HepG2 (cell line): Measurements from ENCODE around the gene FAM131A. TPM values are rescaled to one million over a fixed set of nuclear protein-coding genes. Genes with fewer than 3 reads are reported as not detected.

Source experiments
- AKAP8 ChIP-seq: sonication (generic); formaldehyde crosslinking; IDR thresholded peaks from 2 replicates; pipeline ENCODE4 v1.5.1; 2020; ENCODE audit warnings: mild to moderate bottlenecking, missing genetic modification reagents
- GLI4 ChIP-seq: sonication (generic); formaldehyde crosslinking; IDR thresholded peaks from 2 replicates; pipeline ENCODE4 v1.5.1; 2020; ENCODE audit warnings: missing genetic modification reagents, mild to moderate bottlenecking, moderate library complexity, borderline replicate concordance
- HDAC1 ChIP-seq: sonication (generic); formaldehyde crosslinking; IDR thresholded peaks from 2 replicates; pipeline ENCODE4 v1.5.1; 2020; ENCODE audit warnings: mild to moderate bottlenecking, missing genetic modification reagents
- HOXA7 ChIP-seq: sonication (generic); formaldehyde crosslinking; IDR thresholded peaks from 2 replicates; pipeline ENCODE4 v1.8.1; 2022; ENCODE audit warnings: mild to moderate bottlenecking, missing genetic modification reagents, moderate library complexity
- NCOR1 ChIP-seq: fragments of 200-600 bp; sonication (generic); IDR thresholded peaks from 2 replicates; pipeline ENCODE4 v1.7.0; 2017; ENCODE audit warnings: antibody characterized with exemption, low read length, borderline replicate concordance
- PHF5A ChIP-seq: IDR thresholded peaks from one replicate; pipeline ENCODE4 v1.6.1; 2018; ENCODE audit warnings: low read depth, missing genetic modification reagents; ENCODE audit not compliant: unreplicated experiment
- POLR2AphosphoS2 ChIP-seq: IDR thresholded peaks from 2 replicates; pipeline ENCODE4 v1.6.1; 2011; ENCODE audit warnings: low read depth, low read length, improper control_type of control experiment
- SPEN ChIP-seq: sonication (generic); formaldehyde crosslinking; IDR thresholded peaks from 2 replicates; pipeline ENCODE4 v1.5.1; 2020; ENCODE audit warnings: low read depth, mild to moderate bottlenecking, missing genetic modification reagents
- THAP11 ChIP-seq: IDR thresholded peaks from 2 replicates; pipeline ENCODE4 v1.6.1; 2016; ENCODE audit warnings: missing biosample characterization, missing genetic modification reagents
- YY1 ChIP-seq: IDR thresholded peaks from 2 replicates; pipeline ENCODE4 v1.6.1; 2011; ENCODE audit warnings: low read length, low read depth, moderate library complexity, mild to moderate bottlenecking; ENCODE audit not compliant: insufficient read depth, insufficient replicate concordance
- ZFP90 ChIP-seq: sonication (generic); formaldehyde crosslinking; IDR thresholded peaks from 2 replicates; pipeline ENCODE4 v1.8.0; 2022; ENCODE audit warnings: missing genetic modification reagents, mild to moderate bottlenecking, inconsistent platforms, borderline replicate concordance
- ZNF224 ChIP-seq: sonication (generic); formaldehyde crosslinking; IDR thresholded peaks from 2 replicates; pipeline ENCODE4 v1.5.0; 2020; ENCODE audit warnings: mild to moderate bottlenecking, missing genetic modification reagents
- ZNF891 ChIP-seq: sonication (generic); formaldehyde crosslinking; IDR thresholded peaks from 2 replicates; pipeline ENCODE4 v1.5.0; 2020; ENCODE audit warnings: mild to moderate bottlenecking, missing genetic modification reagents
- polyA plus RNA-seq, 8 experiments: library from polyadenylated mRNA; depleted of rRNA in 3 of 8; stranded (reverse) in 7 of 8; unstranded in 1 of 8; fragments of >200 nt; fragmentation: Illumina TruSeq in 4 of 8; extraction: Trizol in 4 of 8; gene quantifications; 2 replicates each; pipeline versions ENCODE4 v1.2.1 to v1.2.3, GENCODE V29; 2011 to 2016; ENCODE audit warnings: low read depth in 4 of 8, missing spikeins in 1 of 8, mixed read lengths in 1 of 8; ENCODE audit not compliant: insufficient read depth in 1 of 8
- total RNA-seq, 5 experiments: library from RNA; depleted of rRNA; stranded (reverse); fragments of >200 nt; fragmentation: Illumina TruSeq; extraction: Trizol; gene quantifications; 2 replicates each; pipeline ENCODE4 v1.2.3, GENCODE V29; 2016; ENCODE audit warnings: low read depth in 1 of 5
- TF ChIP-seq, protein P1 (sequence below): sonication (generic); formaldehyde crosslinking; IDR thresholded peaks from 2 replicates; pipeline ENCODE4 v1.8.0; 2022; ENCODE audit warnings: mild to moderate bottlenecking, missing genetic modification reagents, moderate library complexity
- TF ChIP-seq, protein P2 (sequence below): sonication (generic); formaldehyde crosslinking; IDR thresholded peaks from 2 replicates; pipeline ENCODE4 v1.8.1; 2023; ENCODE audit warnings: missing genetic modification reagents, inconsistent platforms, borderline replicate concordance
- TF ChIP-seq, protein P3 (sequence below): IDR thresholded peaks from 2 replicates; pipeline ENCODE4 v1.6.1; 2012; ENCODE audit warnings: low read depth, low read length, improper control_type of control experiment
- TF ChIP-seq, protein P4 (sequence below): sonication (generic); formaldehyde crosslinking; IDR thresholded peaks from 2 replicates; pipeline ENCODE4 v1.4.0; 2020; ENCODE audit warnings: mild to moderate bottlenecking, missing genetic modification reagents
- TF ChIP-seq, protein P5 (sequence below): sonication (generic); formaldehyde crosslinking; IDR thresholded peaks from 2 replicates; pipeline ENCODE4 v1.9.0; 2022; ENCODE audit warnings: low read depth, missing genetic modification reagents
- TF ChIP-seq, protein P6 (sequence below): IDR thresholded peaks from 2 replicates; pipeline ENCODE4 v1.6.1; 2018; ENCODE audit warnings: missing genetic modification reagents, mild to moderate bottlenecking, missing compliant biosample characterization

The FAM131A gene
- total and polyA plus RNA-seq, 2 of the 13 experiments (the other 11 are each of a cell fraction or from before 2014, with no cell fraction given) = 9.2 to 9.3 TPM

DNA sequence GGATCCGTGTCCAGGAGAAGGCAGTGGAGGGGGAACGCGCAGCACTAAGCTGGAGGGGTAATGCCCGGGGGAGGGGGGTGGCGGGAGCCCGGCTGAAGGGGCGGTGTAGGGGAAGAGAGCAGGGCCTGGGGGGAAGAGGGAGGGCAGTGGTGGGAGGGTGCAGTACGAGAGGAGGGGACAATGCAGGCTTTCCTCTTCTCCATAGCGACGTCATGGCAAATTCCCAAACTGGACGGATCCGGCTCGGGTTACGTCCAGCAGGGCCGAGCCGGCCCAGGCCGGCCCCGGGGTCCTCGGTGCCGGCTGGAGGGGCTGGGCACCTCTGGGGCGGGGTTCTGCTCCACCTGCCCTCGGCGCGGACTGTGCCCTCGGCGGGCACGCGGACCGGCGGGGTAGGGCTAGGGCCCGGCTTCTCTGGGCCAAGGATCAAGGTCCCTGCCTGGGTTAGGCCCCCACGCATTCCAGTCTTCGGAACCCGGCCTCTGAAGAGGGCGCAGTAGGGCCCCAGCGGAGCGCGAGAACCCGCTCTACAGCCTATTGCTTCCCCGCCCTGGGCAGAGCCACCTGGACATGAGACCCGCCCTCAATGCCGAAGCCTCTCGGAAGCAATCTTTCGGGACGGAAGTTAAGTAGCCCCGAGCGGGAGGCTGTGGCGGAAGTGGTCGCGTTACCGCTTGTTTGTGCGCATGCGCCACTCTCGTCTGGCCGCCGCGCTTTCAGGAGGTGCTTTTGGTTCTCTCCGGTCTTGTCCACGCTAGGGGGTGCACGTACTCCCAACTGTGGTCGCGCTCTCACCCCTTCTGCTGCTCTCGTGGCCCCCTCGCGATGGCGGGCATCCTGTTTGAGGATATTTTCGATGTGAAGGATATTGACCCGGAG is 25.5 kb downstream of the FAM131A start (continued):
- TF ChIP-seq, protein P1, sequence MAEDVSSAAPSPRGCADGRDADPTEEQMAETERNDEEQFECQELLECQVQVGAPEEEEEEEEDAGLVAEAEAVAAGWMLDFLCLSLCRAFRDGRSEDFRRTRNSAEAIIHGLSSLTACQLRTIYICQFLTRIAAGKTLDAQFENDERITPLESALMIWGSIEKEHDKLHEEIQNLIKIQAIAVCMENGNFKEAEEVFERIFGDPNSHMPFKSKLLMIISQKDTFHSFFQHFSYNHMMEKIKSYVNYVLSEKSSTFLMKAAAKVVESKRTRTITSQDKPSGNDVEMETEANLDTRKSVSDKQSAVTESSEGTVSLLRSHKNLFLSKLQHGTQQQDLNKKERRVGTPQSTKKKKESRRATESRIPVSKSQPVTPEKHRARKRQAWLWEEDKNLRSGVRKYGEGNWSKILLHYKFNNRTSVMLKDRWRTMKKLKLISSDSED = no peak
- TF ChIP-seq HOXA7 (CRISPR knock-in tag) (no peak; the same call in 1 of the 2 replicates), ZFP90 (CRISPR knock-in tag) (peak; percentile 72; the same call in 1 of the 2 replicates), PHF5A (CRISPR knock-in tag) (peak; percentile 78), THAP11 (CRISPR knock-in tag) (peak; percentile 90), HDAC1 (CRISPR knock-in tag) (peak; percentile 81), GLI4 (CRISPR knock-in tag) (no peak), NCOR1 (peak; percentile 86), AKAP8 (peak; percentile 99), ZNF891 (CRISPR knock-in tag) (no peak; the same call in 1 of the 2 replicates), ZNF224 (CRISPR knock-in tag) (peak; percentile 68; the same call in 1 of the 2 replicates), SPEN (CRISPR knock-in tag) (peak; percentile 79), YY1 (peak; percentile 27), POLR2AphosphoS2 (peak; percentile 59; the same call in 1 of the 2 replicates)
- TF ChIP-seq, protein P2, sequence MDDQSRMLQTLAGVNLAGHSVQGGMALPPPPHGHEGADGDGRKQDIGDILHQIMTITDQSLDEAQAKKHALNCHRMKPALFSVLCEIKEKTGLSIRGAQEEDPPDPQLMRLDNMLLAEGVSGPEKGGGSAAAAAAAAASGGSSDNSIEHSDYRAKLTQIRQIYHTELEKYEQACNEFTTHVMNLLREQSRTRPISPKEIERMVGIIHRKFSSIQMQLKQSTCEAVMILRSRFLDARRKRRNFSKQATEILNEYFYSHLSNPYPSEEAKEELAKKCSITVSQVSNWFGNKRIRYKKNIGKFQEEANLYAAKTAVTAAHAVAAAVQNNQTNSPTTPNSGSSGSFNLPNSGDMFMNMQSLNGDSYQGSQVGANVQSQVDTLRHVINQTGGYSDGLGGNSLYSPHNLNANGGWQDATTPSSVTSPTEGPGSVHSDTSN (CRISPR knock-in tag) = no peak; the same call in 1 of the 2 replicates
- TF ChIP-seq, protein P3, sequence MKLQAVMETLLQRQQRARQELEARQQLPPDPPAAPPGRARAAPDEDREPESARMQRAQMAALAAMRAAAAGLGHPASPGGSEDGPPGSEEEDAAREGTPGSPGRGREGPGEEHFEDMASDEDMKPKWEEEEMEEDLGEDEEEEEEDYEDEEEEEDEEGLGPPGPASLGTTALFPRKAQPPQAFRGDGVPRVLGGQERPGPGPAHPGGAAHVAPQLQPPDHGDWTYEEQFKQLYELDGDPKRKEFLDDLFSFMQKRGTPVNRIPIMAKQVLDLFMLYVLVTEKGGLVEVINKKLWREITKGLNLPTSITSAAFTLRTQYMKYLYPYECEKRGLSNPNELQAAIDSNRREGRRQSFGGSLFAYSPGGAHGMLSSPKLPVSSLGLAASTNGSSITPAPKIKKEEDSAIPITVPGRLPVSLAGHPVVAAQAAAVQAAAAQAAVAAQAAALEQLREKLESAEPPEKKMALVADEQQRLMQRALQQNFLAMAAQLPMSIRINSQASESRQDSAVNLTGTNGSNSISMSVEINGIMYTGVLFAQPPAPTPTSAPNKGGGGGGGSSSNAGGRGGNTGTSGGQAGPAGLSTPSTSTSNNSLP = no peak; the same call in 1 of the 2 replicates
- TF ChIP-seq, protein P4, sequence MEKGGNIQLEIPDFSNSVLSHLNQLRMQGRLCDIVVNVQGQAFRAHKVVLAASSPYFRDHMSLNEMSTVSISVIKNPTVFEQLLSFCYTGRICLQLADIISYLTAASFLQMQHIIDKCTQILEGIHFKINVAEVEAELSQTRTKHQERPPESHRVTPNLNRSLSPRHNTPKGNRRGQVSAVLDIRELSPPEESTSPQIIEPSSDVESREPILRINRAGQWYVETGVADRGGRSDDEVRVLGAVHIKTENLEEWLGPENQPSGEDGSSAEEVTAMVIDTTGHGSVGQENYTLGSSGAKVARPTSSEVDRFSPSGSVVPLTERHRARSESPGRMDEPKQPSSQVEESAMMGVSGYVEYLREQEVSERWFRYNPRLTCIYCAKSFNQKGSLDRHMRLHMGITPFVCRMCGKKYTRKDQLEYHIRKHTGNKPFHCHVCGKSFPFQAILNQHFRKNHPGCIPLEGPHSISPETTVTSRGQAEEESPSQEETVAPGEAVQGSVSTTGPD (CRISPR knock-in tag) = 0 out of 2 replicates have a peak, but pooled peaks have one; percentile 53
- TF ChIP-seq, protein P5, sequence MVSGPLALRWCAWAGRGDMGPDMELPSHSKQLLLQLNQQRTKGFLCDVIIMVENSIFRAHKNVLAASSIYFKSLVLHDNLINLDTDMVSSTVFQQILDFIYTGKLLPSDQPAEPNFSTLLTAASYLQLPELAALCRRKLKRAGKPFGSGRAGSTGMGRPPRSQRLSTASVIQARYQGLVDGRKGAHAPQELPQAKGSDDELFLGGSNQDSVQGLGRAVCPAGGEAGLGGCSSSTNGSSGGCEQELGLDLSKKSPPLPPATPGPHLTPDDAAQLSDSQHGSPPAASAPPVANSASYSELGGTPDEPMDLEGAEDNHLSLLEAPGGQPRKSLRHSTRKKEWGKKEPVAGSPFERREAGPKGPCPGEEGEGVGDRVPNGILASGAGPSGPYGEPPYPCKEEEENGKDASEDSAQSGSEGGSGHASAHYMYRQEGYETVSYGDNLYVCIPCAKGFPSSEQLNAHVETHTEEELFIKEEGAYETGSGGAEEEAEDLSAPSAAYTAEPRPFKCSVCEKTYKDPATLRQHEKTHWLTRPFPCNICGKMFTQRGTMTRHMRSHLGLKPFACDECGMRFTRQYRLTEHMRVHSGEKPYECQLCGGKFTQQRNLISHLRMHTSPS (CRISPR knock-in tag) = peak; percentile 96
- TF ChIP-seq, protein P6, sequence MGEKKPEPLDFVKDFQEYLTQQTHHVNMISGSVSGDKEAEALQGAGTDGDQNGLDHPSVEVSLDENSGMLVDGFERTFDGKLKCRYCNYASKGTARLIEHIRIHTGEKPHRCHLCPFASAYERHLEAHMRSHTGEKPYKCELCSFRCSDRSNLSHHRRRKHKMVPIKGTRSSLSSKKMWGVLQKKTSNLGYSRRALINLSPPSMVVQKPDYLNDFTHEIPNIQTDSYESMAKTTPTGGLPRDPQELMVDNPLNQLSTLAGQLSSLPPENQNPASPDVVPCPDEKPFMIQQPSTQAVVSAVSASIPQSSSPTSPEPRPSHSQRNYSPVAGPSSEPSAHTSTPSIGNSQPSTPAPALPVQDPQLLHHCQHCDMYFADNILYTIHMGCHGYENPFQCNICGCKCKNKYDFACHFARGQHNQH (CRISPR knock-in tag) = peak; percentile 83; the same call in 1 of the 2 replicates
